Caco-2 (cell line): ENCODE data around the gene TIMP2. TPM values are rescaled to one million over a fixed set of nuclear protein-coding genes. Genes with fewer than 3 reads are reported as not detected.

Experiments used
- BruUV-seq: library from RNA; stranded (reverse); fragments of 400-500 nt; replicated peaks from 2 replicates; lab custom pipeline; 2021; lab: Mats Ljungman, UMichigan
- CTCF ChIA-PET: fragments of 300-600 bp; sonication (Branson Sonifier 250); formaldehyde crosslinking; loops from one replicate; lab custom pipeline; 2022; ENCODE audit warnings: antibody characterized with exemption; lab: Charles Lee
- POLR2A ChIA-PET: fragments of 300-600 bp; sonication (Branson Sonifier 250); formaldehyde crosslinking; loops from one replicate; lab custom pipeline; 2022; ENCODE audit warnings: antibody characterized with exemption; lab: Charles Lee
- DNase-seq, 2 experiments: peaks; one replicate each; pipeline versions ENCODE4 v3.0.0 to v3.0.0-alpha.2; 2020 to 2022
- H3K27me3 ChIP-seq: replicated peaks from 2 replicates; pipeline ENCODE4 v1.6.0; 2011; ENCODE audit warnings: low read length; ENCODE audit not compliant: control insufficient read depth, insufficient read depth
- H3K36me3 ChIP-seq: 2 replicates; pipeline ENCODE4 v1.5.1; 2011; ENCODE audit warnings: low read length; ENCODE audit not compliant: control insufficient read depth, insufficient read depth
- H3K4me1 ChIP-seq: fragments of 250-450 bp; sonication (Bioruptor Pico); 2 replicates; pipeline ENCODE4 v1.5.1; 2020; ENCODE audit warnings: mild to moderate bottlenecking
- H3K4me3 ChIP-seq: 2 replicates; pipeline ENCODE4 v1.5.1; 2011; ENCODE audit warnings: low read depth, mild to moderate bottlenecking, control low read depth, low read length
- H3K9me3 ChIP-seq: fragments of 250-450 bp; sonication (Bioruptor Pico); 2 replicates; pipeline ENCODE4 v1.5.1; 2020; ENCODE audit warnings: mild to moderate bottlenecking, moderate library complexity
- H3K27ac Mint-ChIP-seq: one replicate; pipeline ENCODE4 v1.8.0; 2022; ENCODE audit warnings: mixed read lengths; ENCODE audit not compliant: unreplicated experiment
- H3K27me3 Mint-ChIP-seq: one replicate; pipeline ENCODE4 v1.8.0; 2022; ENCODE audit warnings: mixed read lengths; ENCODE audit not compliant: insufficient read depth, unreplicated experiment
- H3K36me3 Mint-ChIP-seq: one replicate; pipeline ENCODE4 v1.8.0; 2022; ENCODE audit warnings: mild to moderate bottlenecking, mixed read lengths; ENCODE audit not compliant: insufficient read depth, unreplicated experiment
- H3K4me1 Mint-ChIP-seq: one replicate; pipeline ENCODE4 v1.8.0; 2022; ENCODE audit warnings: low read depth, mixed read lengths; ENCODE audit not compliant: unreplicated experiment
- H3K4me3 Mint-ChIP-seq: one replicate; pipeline ENCODE4 v1.8.0; 2022; ENCODE audit warnings: mild to moderate bottlenecking, moderate library complexity, mixed read lengths; ENCODE audit not compliant: unreplicated experiment
- H3K9me3 Mint-ChIP-seq: one replicate; pipeline ENCODE4 v1.8.0; 2022; ENCODE audit warnings: mixed read lengths; ENCODE audit not compliant: unreplicated experiment
- CTCF ChIP-seq, 2 experiments: fragments of 200-600 bp in 1 of 2; IDR thresholded peaks; 1 replicate in 1 of 2; 2 replicates in 1 of 2; pipeline versions ENCODE4 v1.5.1 to v1.8.0; 2011 to 2022; ENCODE audit warnings: antibody characterized with exemption in 1 of 2, control low read depth in 1 of 2, inconsistent platforms in 1 of 2, low read depth in 1 of 2, low read length in 1 of 2, mild to moderate bottlenecking in 1 of 2, moderate library complexity in 1 of 2; ENCODE audit not compliant: insufficient read depth in 1 of 2, severe bottlenecking in 1 of 2, unreplicated experiment in 1 of 2
- intact Hi-C: fragments of 100-400 bp; cut with micrococcal nuclease; formaldehyde crosslinking; loops from one replicate; pipeline ENCODE4 v1.10.0; 2022; ENCODE audit not compliant: unreplicated experiment
- total RNA-seq: library from RNA; stranded (reverse); gene quantifications from 2 replicates; pipeline ENCODE4 v1.2.3, GENCODE V29; 2022

TIMP2 gene
- total RNA-seq, 1 experiment from 2014 or later, result 70.1 TPM

DNA sequence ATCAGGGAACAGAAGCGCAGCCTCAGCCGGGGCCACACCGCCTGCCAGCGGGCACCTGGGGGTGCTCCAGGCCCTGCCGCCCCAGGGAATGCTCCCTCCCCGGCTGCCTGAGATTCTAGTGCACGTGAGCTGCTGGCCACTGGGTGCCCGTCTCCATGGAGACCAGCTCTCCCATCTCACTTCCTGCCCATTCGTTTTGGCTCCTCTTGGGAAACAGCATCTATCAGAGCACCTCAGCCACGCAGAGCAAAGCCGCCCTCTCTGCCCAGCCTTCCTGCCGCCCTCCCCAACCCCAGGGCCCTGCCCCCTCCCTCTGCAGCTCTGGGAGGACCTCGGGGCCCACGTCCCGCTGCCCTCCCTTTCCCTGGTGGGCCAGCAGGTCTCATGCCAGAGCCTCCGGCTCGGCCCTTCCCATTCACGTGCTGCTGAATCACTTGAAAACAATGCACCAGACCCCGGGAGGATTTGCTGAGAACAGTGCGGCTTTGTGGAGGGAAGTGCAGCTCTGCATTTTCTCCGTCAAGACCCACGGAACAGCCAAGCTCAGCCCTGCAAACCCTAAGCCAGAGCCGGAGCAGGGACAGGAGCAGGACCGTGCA is 41.6 kb downstream of the TIMP2 start:
- H3K4me1 ChIP-seq, result peaks cover 40% of the 10 kb centered on the region
- ChIA-PET POLR2A (interaction anchor here (0.5 to 1.3 kb wide), 3 partner anchors 16 to 58 kb away, joined by 4 to 6 read pairs (median 6); no protein-coding TSS in a partner anchor), CTCF (interaction anchor here (0.7 to 2.2 kb wide), 4 partner anchors 16 to 88 kb away, joined by 3 to 13 read pairs (median 8); no protein-coding TSS in a partner anchor)
- intact Hi-C loops, result loop anchor here (1.0 to 2.0 kb wide), 4 partner anchors 16 to 79 kb away; partner anchors contain the start of gene TIMP2
- Mint-ChIP-seq H3K9me3 (no peaks in the 10 kb centered on the region), H3K27ac (peak overlapping the region; percentile 96), H3K36me3 (peaks cover 50% of the 10 kb centered on the region), H3K27me3 (no peaks in the 10 kb centered on the region), H3K4me3 (peak overlapping the region; percentile 68), H3K4me1 (peaks cover 19% of the 10 kb centered on the region)
- no peaks in the 10 kb centered on the region; the same call in 1 of the 2 replicates for H3K36me3 ChIP-seq
- no peak for TF ChIP-seq CTCF (IDR thresholded peaks at IDR 0.05; ENCODE audit: insufficient read depth in 1 of 2, low read depth in 1 of 2, low read length in 1 of 2, severe bottlenecking in 1 of 2, unreplicated experiment in 1 of 2)
- BruUV-seq, result no TSS peak
- no peaks in the 10 kb centered on the region for H3K27me3 ChIP-seq
- peak in 1 of 2 experiments; percentile 95 for DNase-seq
- no peaks in the 10 kb centered on the region for H3K9me3 ChIP-seq
- H3K4me3 ChIP-seq, result peak overlapping the region; percentile 13; the same call in 1 of the 2 replicates

GRCh38 chr17:78883089-78883532 is 42.1 kb downstream of the TIMP2 start:
- Histone ChIP-seq H3K27me3 (no peaks in the 10 kb centered on the region), H3K4me1 (peaks cover 40% of the 10 kb centered on the region), H3K9me3 (no peaks in the 10 kb centered on the region), H3K4me3 (no peak overlapping the region), H3K36me3 (no peaks in the 10 kb centered on the region; the same call in 1 of the 2 replicates)
- no TSS peak for BruUV-seq
- peaks cover 50% of the 10 kb centered on the region for H3K36me3 Mint-ChIP-seq
- H3K9me3 Mint-ChIP-seq, result no peaks in the 10 kb centered on the region
- DNase-seq, result peak in 1 of 2 experiments; percentile 91
- intact Hi-C loops, result loop anchor here (1.0 to 2.0 kb wide), 4 partner anchors 16 to 79 kb away; partner anchors contain the start of gene TIMP2
- no peaks in the 10 kb centered on the region for H3K27me3 Mint-ChIP-seq
- CTCF ChIA-PET, result interaction anchor here (0.7 to 2.2 kb wide), 4 partner anchors 16 to 88 kb away, joined by 3 to 13 read pairs (median 8); no protein-coding TSS in a partner anchor
- POLR2A ChIA-PET, result interaction anchor here (0.5 to 1.3 kb wide), 3 partner anchors 16 to 58 kb away, joined by 4 to 6 read pairs (median 6); no protein-coding TSS in a partner anchor
- TF ChIP-seq CTCF (IDR thresholded peaks at IDR 0.05; ENCODE audit: insufficient read depth in 1 of 2, low read depth in 1 of 2, low read length in 1 of 2, severe bottlenecking in 1 of 2, unreplicated experiment in 1 of 2), result no peak
- peaks cover 19% of the 10 kb centered on the region for H3K4me1 Mint-ChIP-seq
- H3K4me3 Mint-ChIP-seq, result peak overlapping the region; percentile 68
- H3K27ac Mint-ChIP-seq, result peak overlapping the region; percentile 96

DNA sequence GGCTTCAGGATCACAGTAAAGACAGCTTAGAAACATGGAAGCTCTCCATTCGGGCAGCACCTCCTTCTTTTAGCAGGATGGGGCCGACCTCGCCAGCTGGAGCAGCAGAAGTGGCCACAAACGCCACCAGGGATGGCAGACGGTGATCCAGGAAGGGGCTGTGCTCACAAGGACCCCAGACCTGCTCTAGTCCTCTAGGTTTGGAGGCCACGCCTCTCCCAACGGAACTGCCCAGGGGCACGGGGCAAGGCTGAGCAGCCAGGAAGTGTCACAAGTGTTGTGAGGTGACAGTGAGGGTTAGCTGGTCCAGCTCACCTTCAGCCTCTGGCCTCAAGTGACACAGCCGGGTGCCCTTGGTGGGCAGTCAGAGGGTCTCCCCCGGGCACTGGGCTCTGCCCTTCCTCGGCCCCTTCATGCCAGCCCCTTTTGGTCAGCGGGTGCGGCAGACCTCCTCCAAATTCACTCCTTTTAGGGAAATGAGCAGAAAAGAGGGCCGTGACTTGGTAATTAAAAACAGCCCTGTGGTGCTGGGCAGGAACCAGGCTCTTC is 42.6 kb downstream of the TIMP2 start:
- no peaks in the 10 kb centered on the region for H3K27me3 Mint-ChIP-seq
- Histone ChIP-seq H3K36me3 (no peaks in the 10 kb centered on the region; the same call in 1 of the 2 replicates), H3K4me1 (peaks cover 40% of the 10 kb centered on the region), H3K4me3 (no peak overlapping the region), H3K27me3 (no peaks in the 10 kb centered on the region), H3K9me3 (no peaks in the 10 kb centered on the region)
- intact Hi-C loops, result loop anchor here (1.0 to 2.0 kb wide), 4 partner anchors 17 to 80 kb away; partner anchors contain the start of gene TIMP2
- ChIA-PET POLR2A (no interaction called here), CTCF (interaction anchor here (0.6 to 2.2 kb wide), 2 partner anchors 17 to 44 kb away, joined by 3 to 12 read pairs; no protein-coding TSS in a partner anchor)
- peak overlapping the region; percentile 68 for H3K4me3 Mint-ChIP-seq
- no peaks in the 10 kb centered on the region for H3K9me3 Mint-ChIP-seq
- H3K27ac Mint-ChIP-seq, result peak overlapping the region; percentile 96
- TSS peak; percentile 89 for BruUV-seq
- peak in 1 of 2 experiments; percentile 30 for DNase-seq
- H3K36me3 Mint-ChIP-seq, result peaks cover 46% of the 10 kb centered on the region
- H3K4me1 Mint-ChIP-seq, result peaks cover 19% of the 10 kb centered on the region
- no peak for TF ChIP-seq CTCF (IDR thresholded peaks at IDR 0.05; ENCODE audit: insufficient read depth in 1 of 2, low read depth in 1 of 2, low read length in 1 of 2, severe bottlenecking in 1 of 2, unreplicated experiment in 1 of 2)
